Measurements from ENCODE around the gene TUBGCP6. TPM values are rescaled to one million over a fixed set of nuclear protein-coding genes. Genes with fewer than 3 reads are reported as not detected.
A peak's percentile ranks its signal among the peaks of the same experiment; 100 is the strongest.

Gene TUBGCP6
- total RNA-seq, 1 experiment from 2014 or later, result 31.0 TPM

DNA sequence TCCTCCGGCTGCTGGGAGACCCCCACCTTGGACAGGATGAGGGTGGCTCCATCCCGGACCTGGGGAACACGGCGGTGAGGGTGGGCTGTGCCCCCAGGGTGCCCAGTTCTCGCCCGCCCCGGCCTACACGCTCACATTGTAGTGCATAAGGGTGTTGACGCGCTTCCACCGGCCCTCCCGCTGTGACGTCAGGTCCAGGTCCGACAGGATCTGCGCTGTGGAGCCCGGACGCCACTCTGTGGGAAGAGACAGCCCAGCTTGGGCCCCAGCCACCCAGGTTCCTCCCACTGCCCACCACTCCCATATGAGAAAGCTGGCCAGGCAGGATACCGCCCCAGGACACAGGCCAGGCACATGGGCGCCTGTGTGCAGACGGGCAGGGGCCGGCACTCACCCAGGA, 33.6 kb upstream of the TUBGCP6 start:
- Histone ChIP-seq H3K4me1 (ENCODE audit: insufficient read depth, low read length, poor library complexity, severe bottlenecking) (peaks cover 7% of the 10 kb centered on the region), H3K27me3 (replicated peaks; ENCODE audit: insufficient read depth, low read depth, low read length, poor library complexity) (no peaks in the 10 kb centered on the region), H3K4me3 (ENCODE audit: low read depth, low read length, poor library complexity, severe bottlenecking) (no peak overlapping the region), H3K9me3 (ENCODE audit: low read depth, low read length, poor library complexity, severe bottlenecking) (no peaks in the 10 kb centered on the region), H3K27ac (ENCODE audit: low read depth, low read length, poor library complexity, severe bottlenecking) (no peak overlapping the region), H3K36me3 (ENCODE audit: insufficient read depth, low read length, poor library complexity, severe bottlenecking) (peaks cover 82% of the 10 kb centered on the region)
- BruUV-seq (replicated peaks), result no TSS peak
- no peak for DNase-seq (ENCODE audit: low spot score)
- intact Hi-C loops (cut with micrococcal nuclease; ENCODE audit: unreplicated experiment), result loop anchor here (10.0 kb wide), 1 partner anchor 216 kb away; no protein-coding TSS in a partner anchor
- POLR2A ChIA-PET (ENCODE audit: low non-redundant PET), result no interaction called here
- no peak for TF ChIP-seq EZH2 (IDR thresholded peaks at IDR 0.05; ENCODE audit: borderline replicate concordance, low read depth, low read length, poor library complexity, severe bottlenecking)
- TF ChIP-seq, protein P1, sequence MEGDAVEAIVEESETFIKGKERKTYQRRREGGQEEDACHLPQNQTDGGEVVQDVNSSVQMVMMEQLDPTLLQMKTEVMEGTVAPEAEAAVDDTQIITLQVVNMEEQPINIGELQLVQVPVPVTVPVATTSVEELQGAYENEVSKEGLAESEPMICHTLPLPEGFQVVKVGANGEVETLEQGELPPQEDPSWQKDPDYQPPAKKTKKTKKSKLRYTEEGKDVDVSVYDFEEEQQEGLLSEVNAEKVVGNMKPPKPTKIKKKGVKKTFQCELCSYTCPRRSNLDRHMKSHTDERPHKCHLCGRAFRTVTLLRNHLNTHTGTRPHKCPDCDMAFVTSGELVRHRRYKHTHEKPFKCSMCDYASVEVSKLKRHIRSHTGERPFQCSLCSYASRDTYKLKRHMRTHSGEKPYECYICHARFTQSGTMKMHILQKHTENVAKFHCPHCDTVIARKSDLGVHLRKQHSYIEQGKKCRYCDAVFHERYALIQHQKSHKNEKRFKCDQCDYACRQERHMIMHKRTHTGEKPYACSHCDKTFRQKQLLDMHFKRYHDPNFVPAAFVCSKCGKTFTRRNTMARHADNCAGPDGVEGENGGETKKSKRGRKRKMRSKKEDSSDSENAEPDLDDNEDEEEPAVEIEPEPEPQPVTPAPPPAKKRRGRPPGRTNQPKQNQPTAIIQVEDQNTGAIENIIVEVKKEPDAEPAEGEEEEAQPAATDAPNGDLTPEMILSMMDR (conservative IDR thresholded peaks at IDR 0.05; ENCODE audit: low read depth, low read length), result no peak
- CTCF ChIA-PET, result no interaction called here

DNA sequence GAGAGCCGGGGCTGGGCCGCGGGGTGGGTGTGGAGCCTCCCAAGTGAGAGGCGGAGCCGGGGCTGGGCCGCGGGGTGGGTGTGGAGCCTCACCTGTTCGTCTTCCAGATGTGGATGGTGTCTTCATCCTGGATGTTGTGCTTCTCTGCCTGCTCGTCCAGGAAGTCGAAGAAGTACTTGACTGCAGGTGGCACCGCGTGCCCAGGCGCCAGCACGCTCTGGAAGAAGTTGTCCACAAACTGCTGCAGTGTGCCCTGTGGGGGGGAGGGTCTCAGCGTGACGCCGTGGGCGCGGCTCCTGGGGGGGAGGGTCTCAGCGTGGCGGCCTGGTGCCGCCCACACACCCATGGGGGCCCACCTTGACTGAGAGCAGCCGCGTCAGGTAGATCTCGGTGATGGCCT, 32.9 kb upstream of the TUBGCP6 start:
- Histone ChIP-seq H3K9me3 (ENCODE audit: low read depth, low read length, poor library complexity, severe bottlenecking) (no peaks in the 10 kb centered on the region), H3K36me3 (ENCODE audit: insufficient read depth, low read length, poor library complexity, severe bottlenecking) (peaks cover 77% of the 10 kb centered on the region), H3K27me3 (replicated peaks; ENCODE audit: insufficient read depth, low read depth, low read length, poor library complexity) (no peaks in the 10 kb centered on the region), H3K27ac (ENCODE audit: low read depth, low read length, poor library complexity, severe bottlenecking) (no peak overlapping the region), H3K4me1 (ENCODE audit: insufficient read depth, low read length, poor library complexity, severe bottlenecking) (peaks cover 7% of the 10 kb centered on the region), H3K4me3 (ENCODE audit: low read depth, low read length, poor library complexity, severe bottlenecking) (no peak overlapping the region)
- DNase-seq (ENCODE audit: low spot score), result no peak
- TF ChIP-seq, protein P1 (conservative IDR thresholded peaks at IDR 0.05; ENCODE audit: low read depth, low read length), result no peak
- TF ChIP-seq EZH2 (IDR thresholded peaks at IDR 0.05; ENCODE audit: borderline replicate concordance, low read depth, low read length, poor library complexity, severe bottlenecking), result no peak
- POLR2A ChIA-PET (ENCODE audit: low non-redundant PET), result no interaction called here
- intact Hi-C loops (cut with micrococcal nuclease; ENCODE audit: unreplicated experiment), result loop anchor here (2.0 to 10.0 kb wide), 2 partner anchors 49 to 217 kb away; partner anchors contain the start of gene DENND6B
- no TSS peak for BruUV-seq (replicated peaks)
- CTCF ChIA-PET, result no interaction called here

DNA sequence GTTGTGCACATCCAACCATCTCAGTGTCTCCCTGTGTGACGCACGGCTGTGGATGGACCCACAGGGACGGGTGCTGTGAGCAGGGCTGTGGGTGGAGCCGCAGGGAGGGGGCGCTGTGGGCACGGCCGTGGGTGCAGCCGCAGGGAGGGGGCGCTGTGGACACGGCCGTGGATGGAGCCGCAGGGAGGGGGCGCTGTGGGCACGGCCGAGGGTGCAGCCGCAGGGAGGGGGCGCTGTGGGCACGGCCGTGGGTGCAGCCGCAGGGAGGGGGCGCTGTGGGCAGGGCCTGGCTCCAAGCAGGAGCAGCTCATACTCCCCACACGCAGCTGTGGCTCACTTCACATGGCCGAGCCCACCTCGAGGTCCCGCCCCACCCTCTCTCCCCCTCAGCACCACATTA, 31.3 kb upstream of the TUBGCP6 start:
- no TSS peak for BruUV-seq (replicated peaks)
- ChIA-PET POLR2A (ENCODE audit: low non-redundant PET) (interaction anchor here (0.5 to 0.6 kb wide), 2 partner anchors 19 to 46 kb away, joined by 4 to 17 read pairs; no protein-coding TSS in a partner anchor), CTCF (interaction anchor here (0.5 to 1.3 kb wide), 11 partner anchors 13 to 409 kb away, joined by 3 to 15 read pairs (median 5); no protein-coding TSS in a partner anchor)
- Histone ChIP-seq H3K36me3 (ENCODE audit: insufficient read depth, low read length, poor library complexity, severe bottlenecking) (peaks cover 61% of the 10 kb centered on the region), H3K4me3 (ENCODE audit: low read depth, low read length, poor library complexity, severe bottlenecking) (no peak overlapping the region), H3K27me3 (replicated peaks; ENCODE audit: insufficient read depth, low read depth, low read length, poor library complexity) (no peaks in the 10 kb centered on the region), H3K27ac (ENCODE audit: low read depth, low read length, poor library complexity, severe bottlenecking) (no peak overlapping the region), H3K9me3 (ENCODE audit: low read depth, low read length, poor library complexity, severe bottlenecking) (no peaks in the 10 kb centered on the region), H3K4me1 (ENCODE audit: insufficient read depth, low read length, poor library complexity, severe bottlenecking) (peaks cover 17% of the 10 kb centered on the region)
- no peak for TF ChIP-seq EZH2 (IDR thresholded peaks at IDR 0.05; ENCODE audit: borderline replicate concordance, low read depth, low read length, poor library complexity, severe bottlenecking)
- TF ChIP-seq, protein P1 (conservative IDR thresholded peaks at IDR 0.05; ENCODE audit: low read depth, low read length), result peak; percentile 87
- DNase-seq (ENCODE audit: low spot score), result peak; percentile 66
- intact Hi-C loops (cut with micrococcal nuclease; ENCODE audit: unreplicated experiment), result loop anchor here (2.0 to 10.0 kb wide), 2 partner anchors 51 to 219 kb away; partner anchors contain the start of gene DENND6B

Measured in A673 (cell line).